B cell (primary cell): ENCODE results near the gene CDO1.

ENCODE experiments used
- CTCF ChIP-seq: fragments of 200-600 bp; IDR thresholded peaks from one replicate; pipeline ENCODE4 v1.8.0; 2022; ENCODE audit warnings: antibody characterized with exemption, mild to moderate bottlenecking
- EZH2 ChIP-seq: IDR thresholded peaks from 2 replicates; pipeline ENCODE4 v1.6.1; 2012; ENCODE audit warnings: borderline replicate concordance, low read depth, mild to moderate bottlenecking, moderate library complexity, low read length; ENCODE audit not compliant: insufficient read depth, poor library complexity, severe bottlenecking

- TF ChIP-seq CTCF (no peak), EZH2 (no peak)
Measured at GRCh38 chr5:115817386-115817785, 927 bp upstream of the CDO1 start.
